GM08714 (cell line): ENCODE data around the gene PCSK7.

Experiments used
- H3K4me3 ChIP-seq: fragments of 200-500 bp; sonication (Bioruptor generic); 2 replicates; pipeline ENCODE4 v1.5.1; 2014; ENCODE audit warnings: mild to moderate bottlenecking, low read length, inconsistent platforms
- ZNF274 ChIP-seq: IDR thresholded peaks from 2 replicates; pipeline ENCODE4 v1.6.1; 2012; ENCODE audit warnings: mild to moderate bottlenecking, low read depth, low read length

Gene PCSK7

GRCh38 chr11:117199053-117199915 is 32.6 kb downstream of the PCSK7 start, which contains the start of gene TAGLN:
TAGLN (plus strand) TSS chr11:117199370; CDS start chr11:117203014, 3,644 bp downstream.
- H3K4me3 ChIP-seq: no peak within 1 kb of the TSS
- no peak for TF ChIP-seq ZNF274

- TF ChIP-seq ZNF274: no peak
- no peak overlapping the region for H3K4me3 ChIP-seq
Observed at GRCh38 chr11:117198613-117199012, 33.3 kb downstream of the PCSK7 start.

- no peak for TF ChIP-seq ZNF274
- H3K4me3 ChIP-seq: no peak overlapping the region
Observed at GRCh38 chr11:117197516-117198456, 34.1 kb downstream of the PCSK7 start.

GRCh38 chr11:117197006-117197405 is 34.9 kb downstream of the PCSK7 start:
- TF ChIP-seq ZNF274: no peak

GRCh38 chr11:117195761-117196160 is 36.1 kb downstream of the PCSK7 start:
- TF ChIP-seq ZNF274: no peak
- no peak overlapping the region for H3K4me3 ChIP-seq

More at GRCh38 chr11:117197006-117197405, 34.9 kb downstream of the PCSK7 start:
- no peak overlapping the region for H3K4me3 ChIP-seq

GRCh38 chr11:117195258-117195657 is 36.6 kb downstream of the PCSK7 start:
- no peak overlapping the region for H3K4me3 ChIP-seq
- TF ChIP-seq ZNF274: no peak

- H3K4me3 ChIP-seq: no peak overlapping the region
- no peak for TF ChIP-seq ZNF274
Observed at GRCh38 chr11:117194267-117194666, 37.6 kb downstream of the PCSK7 start.

- H3K4me3 ChIP-seq: no peak overlapping the region
- TF ChIP-seq ZNF274: no peak
Observed at GRCh38 chr11:117193130-117194020, 38.5 kb downstream of the PCSK7 start.

GRCh38 chr11:117192401-117192875 is 39.4 kb downstream of the PCSK7 start:
- TF ChIP-seq ZNF274: no peak
- H3K4me3 ChIP-seq: no peak overlapping the region

- no peak overlapping the region for H3K4me3 ChIP-seq
- no peak for TF ChIP-seq ZNF274
Observed at GRCh38 chr11:117191680-117192400, 40.0 kb downstream of the PCSK7 start.

GRCh38 chr11:117189941-117190544 is 41.8 kb downstream of the PCSK7 start:
- TF ChIP-seq ZNF274: no peak
- H3K4me3 ChIP-seq: no peak overlapping the region

GRCh38 chr11:117189191-117189940 is 42.5 kb downstream of the PCSK7 start:
- TF ChIP-seq ZNF274: no peak
- H3K4me3 ChIP-seq: no peak overlapping the region
